H9 (cell line): ENCODE measurements around the gene DDIAS. TPM values are rescaled to one million over a fixed set of nuclear protein-coding genes. Genes with fewer than 3 reads are reported as not detected.

Experiments
- DNase-seq: peaks from one replicate; pipeline ENCODE4 v3.0.0-alpha.2; 2017
- H2AFZ ChIP-seq: one replicate; pipeline ENCODE4 v1.6.1; 2013; ENCODE audit warnings: mild to moderate bottlenecking, low read length, control low read depth, moderate library complexity
- H2AK5ac ChIP-seq: 2 replicates; pipeline ENCODE4 v1.6.1; 2013; ENCODE audit warnings: low read length, control low read depth, mixed read lengths; ENCODE audit not compliant: insufficient read length
- H2BK120ac ChIP-seq: one replicate; pipeline ENCODE4 v1.6.1; 2013; ENCODE audit warnings: low read depth, mild to moderate bottlenecking, low read length, control low read depth, inconsistent platforms; ENCODE audit not compliant: poor library complexity, severe bottlenecking
- H2BK12ac ChIP-seq: 2 replicates; pipeline ENCODE4 v1.6.1; 2013; ENCODE audit warnings: low read length, control low read depth, mixed read lengths, low read depth; ENCODE audit not compliant: insufficient read length
- H2BK15ac ChIP-seq: 2 replicates; pipeline ENCODE4 v1.6.1; 2013; ENCODE audit warnings: low read depth, low read length, control low read depth
- H2BK20ac ChIP-seq: one replicate; pipeline ENCODE4 v1.6.1; 2013; ENCODE audit warnings: low read depth, mild to moderate bottlenecking, low read length, control low read depth, inconsistent platforms; ENCODE audit not compliant: poor library complexity, severe bottlenecking
- H2BK5ac ChIP-seq: 2 replicates; pipeline ENCODE4 v1.6.1; 2013; ENCODE audit warnings: low read length, control low read depth, mixed read lengths; ENCODE audit not compliant: insufficient read length
- H3K14ac ChIP-seq: 2 replicates; pipeline ENCODE4 v1.6.1; 2013; ENCODE audit warnings: low read length, control low read depth; ENCODE audit not compliant: insufficient read depth
- H3K18ac ChIP-seq: 2 replicates; pipeline ENCODE4 v1.6.1; 2013; ENCODE audit warnings: low read depth, mild to moderate bottlenecking, mixed read lengths, low read length, control low read depth; ENCODE audit not compliant: insufficient read length
- H3K23ac ChIP-seq: 2 replicates; pipeline ENCODE4 v1.6.1; 2013; ENCODE audit warnings: low read length, control low read depth, mixed read lengths, low read depth; ENCODE audit not compliant: insufficient read length
- H3K23me2 ChIP-seq: 2 replicates; pipeline ENCODE4 v1.6.1; 2013; ENCODE audit warnings: low read depth, mild to moderate bottlenecking, mixed read lengths, low read length, control low read depth; ENCODE audit not compliant: insufficient read length, poor library complexity, severe bottlenecking
- H3K27ac ChIP-seq: 2 replicates; pipeline ENCODE4 v1.5.1; 2013; ENCODE audit warnings: low read length, control low read depth, mixed read lengths, low read depth; ENCODE audit not compliant: insufficient read length
- H3K27me3 ChIP-seq: 2 replicates; pipeline ENCODE4 v1.6.1; 2013; ENCODE audit warnings: low read length, control low read depth, inconsistent platforms; ENCODE audit not compliant: insufficient read depth
- H3K4ac ChIP-seq: 2 replicates; pipeline ENCODE4 v1.6.1; 2013; ENCODE audit warnings: low read depth, mild to moderate bottlenecking, control low read depth, inconsistent platforms, low read length, moderate library complexity
- H3K4me1 ChIP-seq: 2 replicates; pipeline ENCODE4 v1.6.1; 2013; ENCODE audit warnings: low read length, control low read depth, inconsistent platforms; ENCODE audit not compliant: insufficient read depth
- H3K4me2 ChIP-seq: 2 replicates; pipeline ENCODE4 v1.6.1; 2013; ENCODE audit warnings: low read length, control low read depth, mixed read lengths; ENCODE audit not compliant: insufficient read length, insufficient read depth
- H3K56ac ChIP-seq: 2 replicates; pipeline ENCODE4 v1.6.1; 2013; ENCODE audit warnings: low read depth, mild to moderate bottlenecking, mixed read lengths, low read length, control low read depth; ENCODE audit not compliant: insufficient read length
- H3K79me1 ChIP-seq: 2 replicates; pipeline ENCODE4 v1.6.1; 2013; ENCODE audit warnings: low read depth, mild to moderate bottlenecking, moderate library complexity, low read length, control low read depth, inconsistent platforms; ENCODE audit not compliant: insufficient read depth, poor library complexity, severe bottlenecking
- H3K79me2 ChIP-seq: 2 replicates; pipeline ENCODE4 v1.6.1; 2013; ENCODE audit warnings: low read length, control low read depth, inconsistent platforms; ENCODE audit not compliant: insufficient read depth
- H3K9ac ChIP-seq: 2 replicates; pipeline ENCODE4 v1.6.1; 2013; ENCODE audit warnings: low read length, control low read depth, mixed read lengths; ENCODE audit not compliant: insufficient read length; ENCODE audit errors: extremely low read depth
- H3K9me3 ChIP-seq: one replicate; pipeline ENCODE4 v1.6.1; 2013; ENCODE audit warnings: low read depth, low read length, inconsistent platforms; ENCODE audit not compliant: control insufficient read depth
- H3T11ph ChIP-seq: one replicate; pipeline ENCODE4 v1.6.1; 2013; ENCODE audit warnings: mild to moderate bottlenecking, low read length, control low read depth, inconsistent platforms
- H4K20me1 ChIP-seq: one replicate; pipeline ENCODE4 v1.6.1; 2013; ENCODE audit not compliant: control insufficient read depth, insufficient read length, insufficient read depth
- H4K5ac ChIP-seq: 2 replicates; pipeline ENCODE4 v1.6.1; 2013; ENCODE audit warnings: low read depth, mild to moderate bottlenecking, mixed read lengths, low read length, control low read depth; ENCODE audit not compliant: insufficient read length
- H4K8ac ChIP-seq: replicated peaks from 2 replicates; pipeline ENCODE4 v1.6.1; 2013; ENCODE audit warnings: low read length, control low read depth, mixed read lengths, low read depth; ENCODE audit not compliant: insufficient read length
- H4K91ac ChIP-seq: 2 replicates; pipeline ENCODE4 v1.6.1; 2013; ENCODE audit warnings: low read depth, mild to moderate bottlenecking, moderate library complexity, mixed read lengths, low read length, control low read depth; ENCODE audit not compliant: insufficient read length
- H3K27ac Mint-ChIP-seq, 3 experiments: 2 replicates in 2 of 3; 3 replicates in 1 of 3; pipeline ENCODE4 v1.8.0; 2020 to 2021; ENCODE audit warnings: mixed read lengths in 3 of 3, mild to moderate bottlenecking in 1 of 3, moderate library complexity in 1 of 3
- H3K27me3 Mint-ChIP-seq: 2 replicates; pipeline ENCODE4 v1.8.0; 2021; ENCODE audit warnings: low read depth, mild to moderate bottlenecking, moderate library complexity, mixed read lengths
- H3K36me3 Mint-ChIP-seq, 3 experiments: 2 replicates in 2 of 3; 3 replicates in 1 of 3; pipeline ENCODE4 v1.8.0; 2020 to 2021; ENCODE audit warnings: low read depth in 3 of 3, mixed read lengths in 3 of 3; ENCODE audit not compliant: insufficient read depth in 1 of 3
- H3K4me1 Mint-ChIP-seq, 2 experiments: 2 replicates each; pipeline ENCODE4 v1.8.0; 2020; ENCODE audit warnings: mixed read lengths in 2 of 2
- H3K4me3 Mint-ChIP-seq, 2 experiments: 2 replicates in 1 of 2; 3 replicates in 1 of 2; pipeline ENCODE4 v1.8.0; 2020 to 2021; ENCODE audit warnings: mild to moderate bottlenecking in 2 of 2, mixed read lengths in 2 of 2, moderate library complexity in 1 of 2
- H3K9me3 Mint-ChIP-seq, 2 experiments: 2 replicates in 1 of 2; 3 replicates in 1 of 2; pipeline ENCODE4 v1.8.0; 2020; ENCODE audit warnings: mild to moderate bottlenecking in 2 of 2, mixed read lengths in 2 of 2, moderate library complexity in 1 of 2
- WGBS: extraction: QIAGEN DNeasy Blood & Tissue Kit; methylation state at CpG from one replicate; pipeline ENCODE4 v1.1.7; 2013; ENCODE audit warnings: missing lambda C conversion rate, low lambda C conversion rate, mixed read lengths; ENCODE audit not compliant: insufficient read length; ENCODE audit errors: extremely low coverage; 5-methylcytosine and 5-hydroxymethylcytosine counted together
- total RNA-seq: library from RNA; stranded (reverse); gene quantifications from 2 replicates; pipeline ENCODE4 v1.2.1, GENCODE V29; 2021
- TF ChIP-seq, protein P1 (sequence below): fragments of 200-600 bp; sonication (generic); conservative IDR thresholded peaks from 3 replicates; pipeline ENCODE4 v1.8.0; 2021; ENCODE audit warnings: antibody characterized with exemption, mild to moderate bottlenecking

Gene DDIAS
- total RNA-seq, 1 experiment from 2014 or later, result 18.6 TPM

DNA sequence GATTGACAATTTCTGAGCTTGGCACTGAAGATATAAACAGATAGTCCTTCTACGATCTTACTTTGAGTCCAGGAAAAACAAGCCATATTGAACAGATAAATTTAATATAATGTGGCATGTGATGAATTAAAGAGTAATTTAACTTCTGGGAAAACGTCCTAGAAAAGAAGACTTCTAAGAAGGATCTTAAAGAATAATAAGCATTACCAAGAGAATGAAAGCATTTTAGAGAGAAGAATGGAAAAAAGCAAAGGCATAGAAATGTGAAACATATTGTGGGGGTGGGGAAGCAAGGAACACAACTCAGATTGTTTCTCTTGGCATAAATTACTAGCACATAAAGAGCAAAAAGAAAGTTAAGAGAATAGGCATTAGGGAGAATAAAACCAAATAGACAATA lies 5.4 kb downstream of the DDIAS start:
- no peaks in the 10 kb centered on the region for H3K9me3 ChIP-seq
- H3K18ac ChIP-seq, result no peak overlapping the region
- H3K36me3 Mint-ChIP-seq, result peaks cover 7 to 16% (median 13%) of the 10 kb centered on the region in 3 experiments
- no CpG with 5 or more reads among the region's 2 CpGs for WGBS
- no peak overlapping the region for H4K8ac ChIP-seq
- peaks cover 2% of the 10 kb centered on the region; the same call in 1 of the 2 replicates for H3K4me1 ChIP-seq
- peaks cover 40 to 41% of the 10 kb centered on the region in 2 experiments for H3K4me1 Mint-ChIP-seq
- H4K91ac ChIP-seq, result no peak overlapping the region
- H2BK15ac ChIP-seq, result no peak overlapping the region
- peaks cover 1% of the 10 kb centered on the region for H3K79me1 ChIP-seq
- no peak for DNase-seq
- H3K56ac ChIP-seq, result no peak overlapping the region
- no peak overlapping the region for H4K5ac ChIP-seq
- no peak overlapping the region for H2BK120ac ChIP-seq
- H3K23me2 ChIP-seq, result no peaks in the 10 kb centered on the region
- H3K79me2 ChIP-seq, result peaks cover 10% of the 10 kb centered on the region; the same call in 1 of the 2 replicates
- no peak overlapping the region; a peak in 1 of 5 replicates for H3K4me3 Mint-ChIP-seq
- no peaks in the 10 kb centered on the region for H3K27me3 ChIP-seq
- no peak overlapping the region for H3T11ph ChIP-seq
- no peak overlapping the region for H3K4me2 ChIP-seq
- H3K14ac ChIP-seq, result no peak overlapping the region
- no peaks in the 10 kb centered on the region for H4K20me1 ChIP-seq
- H3K27ac Mint-ChIP-seq, result no peak overlapping the region; a peak in 1 of 7 replicates
- H2BK20ac ChIP-seq, result no peak overlapping the region
- TF ChIP-seq, protein P1, sequence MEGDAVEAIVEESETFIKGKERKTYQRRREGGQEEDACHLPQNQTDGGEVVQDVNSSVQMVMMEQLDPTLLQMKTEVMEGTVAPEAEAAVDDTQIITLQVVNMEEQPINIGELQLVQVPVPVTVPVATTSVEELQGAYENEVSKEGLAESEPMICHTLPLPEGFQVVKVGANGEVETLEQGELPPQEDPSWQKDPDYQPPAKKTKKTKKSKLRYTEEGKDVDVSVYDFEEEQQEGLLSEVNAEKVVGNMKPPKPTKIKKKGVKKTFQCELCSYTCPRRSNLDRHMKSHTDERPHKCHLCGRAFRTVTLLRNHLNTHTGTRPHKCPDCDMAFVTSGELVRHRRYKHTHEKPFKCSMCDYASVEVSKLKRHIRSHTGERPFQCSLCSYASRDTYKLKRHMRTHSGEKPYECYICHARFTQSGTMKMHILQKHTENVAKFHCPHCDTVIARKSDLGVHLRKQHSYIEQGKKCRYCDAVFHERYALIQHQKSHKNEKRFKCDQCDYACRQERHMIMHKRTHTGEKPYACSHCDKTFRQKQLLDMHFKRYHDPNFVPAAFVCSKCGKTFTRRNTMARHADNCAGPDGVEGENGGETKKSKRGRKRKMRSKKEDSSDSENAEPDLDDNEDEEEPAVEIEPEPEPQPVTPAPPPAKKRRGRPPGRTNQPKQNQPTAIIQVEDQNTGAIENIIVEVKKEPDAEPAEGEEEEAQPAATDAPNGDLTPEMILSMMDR, result no peak
- no peak overlapping the region for H3K4ac ChIP-seq
- H3K9me3 Mint-ChIP-seq, result peaks cover 6 to 8% of the 10 kb centered on the region in 2 experiments
- no peak overlapping the region for H2BK12ac ChIP-seq
- H2AFZ ChIP-seq, result no peak overlapping the region
- no peak overlapping the region for H2BK5ac ChIP-seq
- H3K27ac ChIP-seq, result no peak overlapping the region
- no peak overlapping the region for H2AK5ac ChIP-seq
- H3K9ac ChIP-seq, result no peak overlapping the region
- no peak overlapping the region for H3K23ac ChIP-seq
- H3K27me3 Mint-ChIP-seq, result no peaks in the 10 kb centered on the region
